Neural crest cell (in vitro differentiated cells): ENCODE measurements around the gene CBLL1. TPM values are rescaled to one million over a fixed set of nuclear protein-coding genes. Genes with fewer than 3 reads are reported as not detected.

ENCODE experiments used
- DNase-seq: peaks from one replicate; pipeline ENCODE4 v3.0.0; 2021; ENCODE audit warnings: low read depth, mixed read lengths, low spot score
- H3K27ac Mint-ChIP-seq: one replicate; pipeline ENCODE4 v1.8.0; 2021; ENCODE audit warnings: mild to moderate bottlenecking, mixed read lengths; ENCODE audit not compliant: unreplicated experiment
- H3K27me3 Mint-ChIP-seq: 2 replicates; pipeline ENCODE4 v1.8.0; 2021; ENCODE audit warnings: low read depth, mild to moderate bottlenecking, mixed read lengths
- H3K36me3 Mint-ChIP-seq: 2 replicates; pipeline ENCODE4 v1.8.0; 2021; ENCODE audit warnings: low read depth, mild to moderate bottlenecking, mixed read lengths
- H3K4me1 Mint-ChIP-seq: 2 replicates; pipeline ENCODE4 v1.8.0; 2021; ENCODE audit warnings: mixed read lengths
- H3K4me3 Mint-ChIP-seq: one replicate; pipeline ENCODE4 v1.8.0; 2021; ENCODE audit warnings: mild to moderate bottlenecking, mixed read lengths
- H3K9me3 Mint-ChIP-seq: 2 replicates; pipeline ENCODE4 v1.8.0; 2021; ENCODE audit warnings: mixed read lengths
- long read RNA-seq: library from polyadenylated mRNA; unstranded; transcript quantifications from one replicate; pipeline ENCODE4 v2.0.0, GENCODE V29; 2020
- total RNA-seq: library from RNA; stranded (reverse); gene quantifications from 2 replicates; pipeline ENCODE4 v1.2.1, GENCODE V29; 2021
- TF ChIP-seq, protein P1 (sequence below): fragments of 200-600 bp; sonication (generic); conservative IDR thresholded peaks from 2 replicates; pipeline ENCODE4 v1.5.0; 2021; ENCODE audit warnings: antibody characterized with exemption, mild to moderate bottlenecking

Gene CBLL1, protein sequence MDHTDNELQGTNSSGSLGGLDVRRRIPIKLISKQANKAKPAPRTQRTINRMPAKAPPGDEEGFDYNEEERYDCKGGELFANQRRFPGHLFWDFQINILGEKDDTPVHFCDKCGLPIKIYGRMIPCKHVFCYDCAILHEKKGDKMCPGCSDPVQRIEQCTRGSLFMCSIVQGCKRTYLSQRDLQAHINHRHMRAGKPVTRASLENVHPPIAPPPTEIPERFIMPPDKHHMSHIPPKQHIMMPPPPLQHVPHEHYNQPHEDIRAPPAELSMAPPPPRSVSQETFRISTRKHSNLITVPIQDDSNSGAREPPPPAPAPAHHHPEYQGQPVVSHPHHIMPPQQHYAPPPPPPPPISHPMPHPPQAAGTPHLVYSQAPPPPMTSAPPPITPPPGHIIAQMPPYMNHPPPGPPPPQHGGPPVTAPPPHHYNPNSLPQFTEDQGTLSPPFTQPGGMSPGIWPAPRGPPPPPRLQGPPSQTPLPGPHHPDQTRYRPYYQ
- 30.8 and 35.2 TPM in 2 replicates for total RNA-seq
- long read RNA-seq, full-length matches to known transcripts: 5 of 11 reads
- long read RNA-seq, partial matches to known transcripts: 0 of 11 reads
- long read RNA-seq, other reads (novel, unspliced or antisense): 6 of 11 reads

DNA sequence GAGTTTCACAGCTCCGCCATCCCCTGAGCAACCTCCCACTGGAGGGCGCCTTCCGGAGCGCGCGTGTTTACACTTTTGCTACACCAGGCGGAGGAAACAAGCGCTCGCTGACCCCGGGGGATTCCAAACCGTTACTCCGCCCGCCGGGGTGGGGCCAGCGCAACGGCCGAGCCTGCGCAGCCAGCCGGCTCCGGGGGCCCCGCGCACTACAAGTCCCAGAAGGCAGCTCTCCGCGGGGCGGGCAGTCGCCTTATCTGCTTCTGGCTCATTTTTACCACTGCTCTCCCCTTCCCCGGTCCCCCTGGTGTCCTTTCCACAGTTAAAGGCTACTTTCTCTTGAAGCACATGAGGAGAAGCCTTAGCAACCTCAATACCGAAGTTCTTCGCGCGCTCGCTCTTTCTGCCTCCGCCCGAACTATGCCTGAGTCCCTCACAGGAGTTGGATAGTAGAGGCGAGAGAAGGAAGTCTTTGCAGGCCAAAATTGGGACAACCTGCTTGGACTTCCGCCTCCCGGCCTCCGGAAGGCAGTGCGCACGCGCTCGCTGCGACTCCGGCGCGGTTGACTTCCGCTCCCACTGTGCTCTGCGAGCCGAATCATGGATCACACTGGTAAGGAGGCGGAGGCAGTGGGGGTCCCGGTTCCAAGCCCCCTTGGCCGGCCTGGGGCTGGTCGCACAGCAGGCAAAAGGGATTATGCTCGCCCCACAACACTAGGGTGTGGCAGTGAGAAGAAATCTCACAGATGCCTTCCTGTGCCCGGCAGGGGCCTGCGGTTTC, at the start of gene CBLL1:
Gene CBLL1, plus strand, starts transcription at position 576 of the 778 bp plus-strand sequence. Its CDS starts 22 bp downstream, at position 598.
- H3K4me1 Mint-ChIP-seq: peaks cover 28% of the 10 kb centered on the region
- DNase-seq: peak; percentile 95
- H3K27me3 Mint-ChIP-seq: peaks cover 22% of the 10 kb centered on the region
- TF ChIP-seq, protein P1, sequence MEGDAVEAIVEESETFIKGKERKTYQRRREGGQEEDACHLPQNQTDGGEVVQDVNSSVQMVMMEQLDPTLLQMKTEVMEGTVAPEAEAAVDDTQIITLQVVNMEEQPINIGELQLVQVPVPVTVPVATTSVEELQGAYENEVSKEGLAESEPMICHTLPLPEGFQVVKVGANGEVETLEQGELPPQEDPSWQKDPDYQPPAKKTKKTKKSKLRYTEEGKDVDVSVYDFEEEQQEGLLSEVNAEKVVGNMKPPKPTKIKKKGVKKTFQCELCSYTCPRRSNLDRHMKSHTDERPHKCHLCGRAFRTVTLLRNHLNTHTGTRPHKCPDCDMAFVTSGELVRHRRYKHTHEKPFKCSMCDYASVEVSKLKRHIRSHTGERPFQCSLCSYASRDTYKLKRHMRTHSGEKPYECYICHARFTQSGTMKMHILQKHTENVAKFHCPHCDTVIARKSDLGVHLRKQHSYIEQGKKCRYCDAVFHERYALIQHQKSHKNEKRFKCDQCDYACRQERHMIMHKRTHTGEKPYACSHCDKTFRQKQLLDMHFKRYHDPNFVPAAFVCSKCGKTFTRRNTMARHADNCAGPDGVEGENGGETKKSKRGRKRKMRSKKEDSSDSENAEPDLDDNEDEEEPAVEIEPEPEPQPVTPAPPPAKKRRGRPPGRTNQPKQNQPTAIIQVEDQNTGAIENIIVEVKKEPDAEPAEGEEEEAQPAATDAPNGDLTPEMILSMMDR: peak; percentile 73
- no peaks in the 10 kb centered on the region for H3K9me3 Mint-ChIP-seq
- no peaks in the 10 kb centered on the region for H3K36me3 Mint-ChIP-seq
- peak within 1 kb of the TSS; percentile 100 for H3K27ac Mint-ChIP-seq
- H3K4me3 Mint-ChIP-seq: peak within 1 kb of the TSS; percentile 98

DNA sequence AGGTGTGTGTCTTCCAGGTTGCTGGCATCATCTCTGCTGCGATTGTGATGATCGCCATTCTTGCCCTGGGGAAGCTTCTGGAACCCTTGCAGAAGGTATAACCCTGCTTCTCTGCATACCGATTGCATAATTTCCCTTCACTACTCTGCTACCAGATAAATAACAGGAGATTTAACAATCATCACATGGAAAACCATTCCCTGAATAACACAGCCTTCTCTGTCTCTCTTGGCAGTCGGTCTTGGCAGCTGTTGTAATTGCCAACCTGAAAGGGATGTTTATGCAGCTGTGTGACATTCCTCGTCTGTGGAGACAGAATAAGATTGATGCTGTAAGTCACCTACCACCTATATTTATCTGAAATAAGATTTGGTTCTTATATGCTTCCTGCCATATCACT, 49.6 kb upstream of the CBLL1 start:
- TF ChIP-seq, protein P1: no peak
- H3K9me3 Mint-ChIP-seq: no peaks in the 10 kb centered on the region

DNA sequence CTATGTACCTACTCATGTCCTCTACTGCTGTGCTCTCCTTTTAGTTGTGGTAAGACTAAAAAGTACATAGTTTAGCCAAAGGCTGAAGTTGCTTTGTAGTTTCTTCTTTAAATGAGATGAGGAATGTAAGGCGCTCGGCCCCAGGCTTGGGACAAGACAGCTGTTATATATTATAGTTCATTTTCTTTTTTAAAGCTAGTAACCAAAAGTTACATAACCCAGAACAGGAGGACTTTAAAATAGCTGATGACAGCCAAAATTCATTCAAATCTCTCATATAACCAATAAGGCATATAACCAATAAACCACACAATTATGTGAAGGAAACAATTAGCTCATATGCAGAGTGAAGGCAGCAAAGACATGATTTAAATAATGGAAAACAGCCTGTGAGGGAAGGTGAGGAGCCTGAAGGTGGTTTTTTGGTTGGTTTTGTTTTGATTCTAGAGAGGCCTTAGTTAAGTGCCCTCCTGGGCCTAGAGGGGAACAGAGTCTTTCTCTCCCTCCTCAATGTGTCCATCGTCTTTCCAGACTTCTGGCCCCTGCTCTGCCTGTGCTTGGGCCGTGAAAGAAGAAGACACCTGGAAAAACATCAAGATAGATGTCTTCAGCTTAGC, 47.5 kb upstream of the CBLL1 start:
- H3K27ac Mint-ChIP-seq: no peak overlapping the region
- no peaks in the 10 kb centered on the region for H3K27me3 Mint-ChIP-seq
- no peaks in the 10 kb centered on the region for H3K9me3 Mint-ChIP-seq
- H3K4me3 Mint-ChIP-seq: no peak overlapping the region
- TF ChIP-seq, protein P1: no peak
- DNase-seq: no peak
- H3K4me1 Mint-ChIP-seq: peaks cover 49% of the 10 kb centered on the region
- no peaks in the 10 kb centered on the region for H3K36me3 Mint-ChIP-seq

More for the DNA sequence above, 49.6 kb upstream of the CBLL1 start:
- H3K4me3 Mint-ChIP-seq: no peak overlapping the region
- H3K4me1 Mint-ChIP-seq: peaks cover 36% of the 10 kb centered on the region
- DNase-seq: no peak
- H3K36me3 Mint-ChIP-seq: no peaks in the 10 kb centered on the region
- no peak overlapping the region for H3K27ac Mint-ChIP-seq
- no peaks in the 10 kb centered on the region for H3K27me3 Mint-ChIP-seq

DNA sequence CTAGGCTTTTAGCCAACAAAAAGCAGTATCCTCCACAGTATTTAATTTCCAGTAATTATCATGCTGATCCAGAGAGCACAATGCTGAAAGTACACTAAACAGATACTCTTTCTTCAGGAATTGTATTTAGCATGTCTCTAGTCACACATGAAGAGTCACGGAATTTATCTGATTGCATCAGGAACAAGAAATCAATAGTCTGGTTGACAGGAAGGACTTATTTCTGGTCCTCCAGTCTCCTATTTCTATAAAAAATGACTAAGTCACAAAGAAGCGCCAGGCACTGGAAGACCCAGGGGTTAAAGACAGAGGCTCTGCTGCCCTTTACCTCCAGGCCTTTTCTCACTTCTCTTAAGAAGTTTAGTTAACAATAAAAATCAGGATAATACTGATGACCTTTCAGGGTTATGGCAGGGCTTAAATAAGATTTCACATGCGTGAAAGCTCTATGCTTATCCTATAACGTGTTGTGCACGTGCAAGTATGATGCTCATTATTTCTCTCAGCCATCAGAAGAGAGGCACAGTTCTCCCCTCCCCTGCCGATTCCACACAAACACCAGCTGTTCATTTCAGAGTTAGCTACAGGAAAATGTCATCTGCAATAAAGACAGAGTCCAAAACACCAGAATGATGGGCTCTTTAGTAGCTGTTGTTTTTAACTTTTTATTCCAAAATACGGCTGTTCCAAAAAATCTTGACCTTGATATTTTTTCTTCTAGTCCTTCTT, 46.5 kb upstream of the CBLL1 start:
- H3K4me3 Mint-ChIP-seq: no peak overlapping the region
- no peaks in the 10 kb centered on the region for H3K27me3 Mint-ChIP-seq
- no peaks in the 10 kb centered on the region for H3K9me3 Mint-ChIP-seq
- H3K27ac Mint-ChIP-seq: peak overlapping the region; percentile 16
- peaks cover 55% of the 10 kb centered on the region for H3K4me1 Mint-ChIP-seq
- no peak for DNase-seq
- TF ChIP-seq, protein P1: no peak
- no peaks in the 10 kb centered on the region for H3K36me3 Mint-ChIP-seq

DNA sequence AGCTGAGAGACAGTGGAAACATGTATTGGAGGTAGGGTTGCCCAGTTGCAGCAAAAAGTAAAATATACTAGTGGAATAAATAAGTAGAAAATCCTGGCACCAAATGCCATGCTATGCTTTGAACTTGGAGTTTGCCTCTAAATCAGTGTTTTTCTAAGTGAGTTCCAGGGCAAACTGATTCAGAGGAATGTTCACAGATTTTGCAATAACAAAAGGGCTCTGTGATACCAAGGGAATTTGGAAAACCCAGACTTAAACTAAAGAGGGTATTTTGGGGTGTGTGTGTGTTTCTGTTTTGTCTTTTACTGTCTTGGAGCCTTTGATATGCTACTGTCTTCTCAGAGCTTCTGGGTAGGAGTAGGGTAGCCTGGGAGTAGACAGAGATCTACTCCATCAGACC, 43.4 kb upstream of the CBLL1 start:
- Mint-ChIP-seq H3K36me3 (no peaks in the 10 kb centered on the region), H3K4me1 (peaks cover 33% of the 10 kb centered on the region), H3K4me3 (no peak overlapping the region), H3K27me3 (no peaks in the 10 kb centered on the region), H3K9me3 (no peaks in the 10 kb centered on the region), H3K27ac (no peak overlapping the region)
- TF ChIP-seq, protein P1: no peak
- DNase-seq: no peak
